HT1080 (cell line): Measurements from ENCODE around the gene ARL6IP6. TPM values are rescaled to one million over a fixed set of nuclear protein-coding genes. Genes with fewer than 3 reads are reported as not detected.

Experiments used
- DNase-seq: peaks from one replicate; pipeline ENCODE4 v3.0.0-alpha.2; 2015; ENCODE audit warnings: low read depth
- total RNA-seq: library from RNA; depleted of rRNA; stranded (reverse); fragments of >200 nt; shearing (Covaris generic); gene quantifications from 2 replicates; pipeline ENCODE4 v1.2.3, GENCODE V29; 2014; rRNA removed

ARL6IP6 gene
- total RNA-seq, 1 experiment from 2014 or later = 24.4 TPM

- DNase-seq = no peak
Observed at GRCh38 chr2:152796941-152797340, 78.5 kb downstream of the ARL6IP6 start.

GRCh38 chr2:152804687-152805408, 86.4 kb downstream of the ARL6IP6 start:
- DNase-seq = no peak

- DNase-seq = no peak
Observed at GRCh38 chr2:152811916-152812315, 93.5 kb downstream of the ARL6IP6 start.

Other genes with a start within 250 kb of the ARL6IP6 start
- gene PRPF40A, start 1.2 kb upstream of the ARL6IP6 start, total RNA-seq = 101 and 127 TPM in 2 replicates